HG03342 (cell line): Measurements from ENCODE around the gene FAM72B.
"Not testable (repeated sequence)": the region's sequence is repeated elsewhere in the genome, so short reads cannot be mapped to it uniquely, and the experiment has no call there.

Experiments used
- ATAC-seq: cut with Tn5 transposase; IDR thresholded peaks from one replicate; pipeline ENCODE4 v1.9.1; 2021; ENCODE audit warnings: mild to moderate bottlenecking, moderate library complexity; ENCODE audit not compliant: unreplicated experiment

FAM72B gene

GRCh38 chr1:121156958-121157603, 27.1 kb downstream of the FAM72B start:
- not testable (repeated sequence) for ATAC-seq

- ATAC-seq, result not testable (repeated sequence)
Observed at GRCh38 chr1:121155671-121156358, 28.3 kb downstream of the FAM72B start.

DNA sequence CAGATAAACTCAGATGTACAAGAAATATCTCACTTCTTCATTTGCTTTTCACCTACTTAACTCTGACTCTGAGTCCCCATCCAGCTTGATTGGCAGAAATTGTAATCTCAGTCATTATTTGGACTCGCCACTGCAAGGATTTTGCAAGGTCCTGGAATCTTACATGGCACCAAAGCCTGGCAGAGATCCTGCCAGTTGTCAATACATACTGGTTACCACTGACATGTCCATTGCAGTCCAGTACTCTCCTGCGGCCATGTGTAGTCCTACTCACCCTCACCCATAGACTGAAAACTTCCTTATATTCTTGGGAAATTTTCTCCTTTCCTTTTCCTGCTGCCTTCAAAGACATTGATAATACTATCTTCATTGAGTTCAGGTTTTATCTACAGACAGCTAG, 29.3 kb downstream of the FAM72B start:
- not testable (repeated sequence) for ATAC-seq

- ATAC-seq, result not testable (repeated sequence)
Observed at GRCh38 chr1:121152788-121153187, 31.4 kb downstream of the FAM72B start.

GRCh38 chr1:121151294-121151693, 32.8 kb downstream of the FAM72B start:
- ATAC-seq, result not testable (repeated sequence)

- not testable (repeated sequence) for ATAC-seq
Observed at GRCh38 chr1:121148489-121149190, 35.5 kb downstream of the FAM72B start.

DNA sequence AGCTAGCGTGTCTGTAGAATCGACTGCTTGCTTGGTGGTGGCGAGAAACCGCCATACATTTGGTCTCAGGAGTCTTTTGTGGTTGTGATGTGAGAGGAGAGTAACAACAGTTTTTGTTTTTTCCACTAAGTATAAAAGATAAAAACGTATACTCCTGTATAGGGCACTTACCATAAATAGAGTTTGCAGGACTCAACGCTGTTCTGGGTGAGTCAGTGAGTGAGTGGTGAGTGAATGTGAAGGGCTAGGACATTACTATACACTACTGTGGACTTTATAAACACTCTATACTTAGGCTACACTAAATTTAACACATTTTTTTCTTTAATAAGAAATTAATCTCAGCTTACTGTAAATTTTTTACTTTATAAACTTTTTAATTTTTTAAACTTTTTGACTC, 43.7 kb downstream of the FAM72B start:
- ATAC-seq, result not testable (repeated sequence)

GRCh38 chr1:121131494-121131893, 52.6 kb downstream of the FAM72B start:
- ATAC-seq, result not testable (repeated sequence)

- not testable (repeated sequence) for ATAC-seq
Observed at GRCh38 chr1:121118480-121118824, 65.7 kb downstream of the FAM72B start.
